ENCODE results near the gene DNTT. TPM values are rescaled to one million over a fixed set of nuclear protein-coding genes. Genes with fewer than 3 reads are reported as not detected.

DNTT gene
- total and polyA plus RNA-seq, 9 of the 15 experiments (the other 6 are each of a cell fraction or from before 2014, with no cell fraction given), result not detected

- no peak overlapping the region for H3K4me2 ChIP-seq (ENCODE audit: insufficient read depth, low read length)
- FAIRE-seq (no peak), ATAC-seq (no peak), DNase-seq (ENCODE audit: extremely low read depth in 1 of 4, low spot score in 3 of 4) (no peak)
- 0% methylated on average over 1 of the region's 1 CpG for WGBS (ENCODE audit: insufficient coverage, low coverage, missing lambda C conversion rate)
- H2AFZ ChIP-seq (ENCODE audit: low read depth, low read length), result no peak overlapping the region
- intact Hi-C loops (cut with micrococcal nuclease), result no loop called here
- H3K9ac ChIP-seq (ENCODE audit: insufficient read depth in 1 of 2, low read depth in 2 of 2, low read length in 2 of 2), result no peak overlapping the region
- H4K20me1 ChIP-seq (replicated peaks; ENCODE audit: control insufficient read depth, insufficient read depth, low read length), result no peaks in the 10 kb centered on the region; the same call in 1 of the 2 replicates
- no peaks in the 10 kb centered on the region for H3K9me1 ChIP-seq (ENCODE audit: control insufficient read depth, insufficient read depth, low read length)
- POLR2A ChIA-PET, result interaction anchor here (0.8 kb wide), 1 partner anchor 666 kb away, joined by 3 read pairs; no protein-coding TSS in a partner anchor
- CTCF ChIA-PET (ENCODE audit: low intra/inter-chr PET ratio), result no interaction called here
- no peak overlapping the region for H3K27ac ChIP-seq (ENCODE audit: extremely low read depth, low read depth, low read length)
- no peak overlapping the region for H3K4me3 ChIP-seq
- no peaks in the 10 kb centered on the region for H3K9me3 ChIP-seq (replicated peaks; ENCODE audit: control insufficient read depth, insufficient read depth, low read depth, low read length)
- no peaks in the 10 kb centered on the region for H3K4me1 ChIP-seq (replicated peaks in 1 of 2; ENCODE audit: control insufficient read depth in 2 of 2, insufficient read depth in 2 of 2, low read length in 2 of 2)
- TF ChIP-seq SP1 (CRISPR knock-in tag; IDR thresholded peaks at IDR 0.05) (no peak), ELK1 (CRISPR knock-in tag; IDR thresholded peaks at IDR 0.05) (no peak), POLR2A (conservative IDR thresholded peaks at IDR 0.05) (no peak), BDP1 (IDR thresholded peaks at IDR 0.05; ENCODE audit: insufficient read depth, insufficient read length) (no peak), ZNF175 (CRISPR knock-in tag; IDR thresholded peaks at IDR 0.05; ENCODE audit: low read depth) (no peak), NCOA4 (IDR thresholded peaks at IDR 0.05; ENCODE audit: partially characterized antibody) (no peak), COPS2 (conservative IDR thresholded peaks at IDR 0.05) (no peak), HOMEZ (CRISPR knock-in tag; IDR thresholded peaks at IDR 0.05) (no peak), ZFPM2 (CRISPR knock-in tag; IDR thresholded peaks at IDR 0.05) (no peak), FOSL1 (tag; conservative IDR thresholded peaks at IDR 0.05) (no peak), ZNF57 (CRISPR knock-in tag; IDR thresholded peaks at IDR 0.05) (no peak)
- H3K79me2 ChIP-seq (ENCODE audit: control insufficient read depth, insufficient read depth, low read length), result no peaks in the 10 kb centered on the region
- in situ Hi-C loops (cut with MboI), result no loop called here
- BruUV-seq (replicated peaks), result no TSS peak
- H3K36me3 ChIP-seq (ENCODE audit: control insufficient read depth, insufficient read depth, low read length), result no peaks in the 10 kb centered on the region
- H3K27me3 ChIP-seq (ENCODE audit: control insufficient read depth in 2 of 2, insufficient read depth in 2 of 2, low read length in 2 of 2), result no peaks in the 10 kb centered on the region
Measured at GRCh38 chr10:96333101-96333500, 28.9 kb downstream of the DNTT start.

Measured in K562 (cell line).